ENCODE measurements around the gene SLC4A5. TPM values are rescaled to one million over a fixed set of nuclear protein-coding genes. Genes with fewer than 3 reads are reported as not detected.

Gene SLC4A5
- total RNA-seq, 1 donor from 2014 or later, result 3.0 TPM

DNA sequence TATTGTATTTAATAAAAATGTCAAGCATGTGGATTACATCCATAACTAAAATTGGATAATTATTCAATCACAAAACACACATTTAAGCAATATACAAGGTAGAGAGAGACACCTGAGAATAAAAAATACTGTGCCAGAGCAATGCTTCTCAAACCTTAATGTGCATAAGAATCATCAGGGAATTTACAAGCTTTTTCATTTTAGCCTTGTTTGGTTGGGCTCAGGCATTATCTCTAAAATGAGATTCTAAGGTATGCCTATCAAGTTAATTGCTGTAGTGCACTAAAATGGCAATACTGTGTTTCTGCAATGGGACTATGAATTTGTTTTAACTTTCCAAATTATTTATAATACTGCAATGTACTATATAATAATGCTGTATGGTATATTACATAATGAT lies 165.5 kb downstream of the SLC4A5 start:
- TF ChIP-seq, protein P1, sequence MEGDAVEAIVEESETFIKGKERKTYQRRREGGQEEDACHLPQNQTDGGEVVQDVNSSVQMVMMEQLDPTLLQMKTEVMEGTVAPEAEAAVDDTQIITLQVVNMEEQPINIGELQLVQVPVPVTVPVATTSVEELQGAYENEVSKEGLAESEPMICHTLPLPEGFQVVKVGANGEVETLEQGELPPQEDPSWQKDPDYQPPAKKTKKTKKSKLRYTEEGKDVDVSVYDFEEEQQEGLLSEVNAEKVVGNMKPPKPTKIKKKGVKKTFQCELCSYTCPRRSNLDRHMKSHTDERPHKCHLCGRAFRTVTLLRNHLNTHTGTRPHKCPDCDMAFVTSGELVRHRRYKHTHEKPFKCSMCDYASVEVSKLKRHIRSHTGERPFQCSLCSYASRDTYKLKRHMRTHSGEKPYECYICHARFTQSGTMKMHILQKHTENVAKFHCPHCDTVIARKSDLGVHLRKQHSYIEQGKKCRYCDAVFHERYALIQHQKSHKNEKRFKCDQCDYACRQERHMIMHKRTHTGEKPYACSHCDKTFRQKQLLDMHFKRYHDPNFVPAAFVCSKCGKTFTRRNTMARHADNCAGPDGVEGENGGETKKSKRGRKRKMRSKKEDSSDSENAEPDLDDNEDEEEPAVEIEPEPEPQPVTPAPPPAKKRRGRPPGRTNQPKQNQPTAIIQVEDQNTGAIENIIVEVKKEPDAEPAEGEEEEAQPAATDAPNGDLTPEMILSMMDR (conservative IDR thresholded peaks at IDR 0.05), result no peak
- Mint-ChIP-seq H3K27ac (ENCODE audit: unreplicated experiment) (no peak overlapping the region), H3K4me3 (peak overlapping the region; percentile 96), H3K4me1 (peaks cover 30% of the 10 kb centered on the region), H3K27me3 (ENCODE audit: low read depth) (no peaks in the 10 kb centered on the region), H3K9me3 (no peaks in the 10 kb centered on the region), H3K36me3 (ENCODE audit: low read depth) (peaks cover 13% of the 10 kb centered on the region)
- no peak for DNase-seq (ENCODE audit: low read depth, low spot score)

DNA sequence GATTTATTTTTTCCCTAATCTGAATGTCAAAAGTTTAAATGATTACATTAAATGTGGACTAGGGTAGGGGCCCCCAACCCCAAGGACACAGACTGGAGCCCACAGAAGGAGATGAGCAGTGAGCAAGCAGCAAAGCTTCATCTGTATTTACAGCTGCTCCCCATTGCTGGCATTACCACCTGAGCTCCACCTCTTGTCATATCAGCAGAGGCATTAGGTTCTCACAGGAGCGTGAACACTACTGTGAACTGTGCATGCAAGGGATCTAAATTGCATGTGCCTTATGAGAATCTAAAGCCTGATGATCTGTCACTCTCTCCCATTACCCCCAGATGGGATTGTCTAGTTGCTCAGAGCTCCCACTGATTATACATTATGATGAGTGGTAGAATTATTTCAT lies 168.3 kb downstream of the SLC4A5 start:
- no peak for DNase-seq (ENCODE audit: low read depth, low spot score)
- no peak overlapping the region for H3K27ac Mint-ChIP-seq (ENCODE audit: unreplicated experiment)
- TF ChIP-seq, protein P1 (conservative IDR thresholded peaks at IDR 0.05), result no peak
- H3K36me3 Mint-ChIP-seq (ENCODE audit: low read depth), result peaks cover 21% of the 10 kb centered on the region
- H3K4me3 Mint-ChIP-seq, result peak overlapping the region; percentile 11
- no peaks in the 10 kb centered on the region for H3K27me3 Mint-ChIP-seq (ENCODE audit: low read depth)
- H3K9me3 Mint-ChIP-seq, result no peaks in the 10 kb centered on the region
- H3K4me1 Mint-ChIP-seq, result peaks cover 37% of the 10 kb centered on the region

- Mint-ChIP-seq H3K27me3 (ENCODE audit: low read depth) (no peaks in the 10 kb centered on the region), H3K27ac (ENCODE audit: unreplicated experiment) (no peak overlapping the region), H3K4me3 (no peak overlapping the region), H3K4me1 (peaks cover 12% of the 10 kb centered on the region), H3K36me3 (ENCODE audit: low read depth) (peaks cover 33% of the 10 kb centered on the region), H3K9me3 (peaks cover 2% of the 10 kb centered on the region)
- TF ChIP-seq, protein P1 (conservative IDR thresholded peaks at IDR 0.05), result no peak
- no peak for DNase-seq (ENCODE audit: low read depth, low spot score)
Measured at GRCh38 chr2:74168739-74169138, 174.5 kb downstream of the SLC4A5 start.

Other genes with a start within 250 kb of the SLC4A5 start
- gene BOLA3, start 195.5 kb downstream of the SLC4A5 start, total RNA-seq, result 29.3 and 36.9 TPM in 2 replicates
- 93.5 and 94.6 TPM in 2 replicates for gene MOB1A, start 164.5 kb downstream of the SLC4A5 start, total RNA-seq
- gene MTHFD2, start 144.8 kb downstream of the SLC4A5 start, total RNA-seq, result 95.7 and 101 TPM in 2 replicates
- gene DCTN1, start 36.9 kb upstream of the SLC4A5 start, total RNA-seq, result 198 and 202 TPM in 2 replicates
- 7.3 and 7.9 TPM in 2 replicates for gene C2orf81, start 78.2 kb upstream of the SLC4A5 start, total RNA-seq
- gene WDR54, start 78.3 kb upstream of the SLC4A5 start, total RNA-seq, result 56.9 and 57.8 TPM in 2 replicates
- 61.2 and 62.0 TPM in 2 replicates for gene RTKN, start 98.5 kb upstream of the SLC4A5 start, total RNA-seq
- 31.3 and 33.1 TPM in 2 replicates for gene INO80B, start 111.7 kb upstream of the SLC4A5 start, total RNA-seq
- 86.7 and 89.7 TPM in 2 replicates for gene WBP1, start 115.0 kb upstream of the SLC4A5 start, total RNA-seq
- 53.7 and 56.1 TPM in 2 replicates for gene MOGS, start 122.0 kb upstream of the SLC4A5 start, total RNA-seq
- 72.4 and 74.6 TPM in 2 replicates for gene MRPL53, start 129.3 kb upstream of the SLC4A5 start, total RNA-seq
- gene CCDC142, start 139.6 kb upstream of the SLC4A5 start, total RNA-seq, result 34.7 and 35.0 TPM in 2 replicates
- 29.6 and 31.6 TPM in 2 replicates for gene TTC31, start 139.7 kb upstream of the SLC4A5 start, total RNA-seq
- gene LBX2, start 156.2 kb upstream of the SLC4A5 start, total RNA-seq, result 0.28 TPM in 1 of 2 replicates, not detected in the other
- gene PCGF1, start 164.3 kb upstream of the SLC4A5 start, total RNA-seq, result 25.4 and 30.0 TPM in 2 replicates
- not detected in 2 replicates for gene TLX2, start 171.0 kb upstream of the SLC4A5 start, total RNA-seq
- 0.49 and 0.77 TPM in 2 replicates for gene DQX1, start 182.8 kb upstream of the SLC4A5 start, total RNA-seq
- 110 and 113 TPM in 2 replicates for gene AUP1, start 186.3 kb upstream of the SLC4A5 start, total RNA-seq
- gene HTRA2, start 186.5 kb upstream of the SLC4A5 start, total RNA-seq, result 44.7 and 45.4 TPM in 2 replicates
- gene LOXL3, start 210.5 kb upstream of the SLC4A5 start, total RNA-seq, result 28.3 and 30.2 TPM in 2 replicates
- gene DOK1, start 211.3 kb upstream of the SLC4A5 start, total RNA-seq, result 22.4 TPM in 2 replicates